ENCODE data around the gene AAGAB.

The AAGAB gene

GRCh38 chr15:67161881-67162280 is 92.6 kb downstream of the AAGAB start:
- DNase-seq (ENCODE audit: low read depth in 1 of 2, low spot score in 1 of 2): no peak
- TF ChIP-seq, protein P1, sequence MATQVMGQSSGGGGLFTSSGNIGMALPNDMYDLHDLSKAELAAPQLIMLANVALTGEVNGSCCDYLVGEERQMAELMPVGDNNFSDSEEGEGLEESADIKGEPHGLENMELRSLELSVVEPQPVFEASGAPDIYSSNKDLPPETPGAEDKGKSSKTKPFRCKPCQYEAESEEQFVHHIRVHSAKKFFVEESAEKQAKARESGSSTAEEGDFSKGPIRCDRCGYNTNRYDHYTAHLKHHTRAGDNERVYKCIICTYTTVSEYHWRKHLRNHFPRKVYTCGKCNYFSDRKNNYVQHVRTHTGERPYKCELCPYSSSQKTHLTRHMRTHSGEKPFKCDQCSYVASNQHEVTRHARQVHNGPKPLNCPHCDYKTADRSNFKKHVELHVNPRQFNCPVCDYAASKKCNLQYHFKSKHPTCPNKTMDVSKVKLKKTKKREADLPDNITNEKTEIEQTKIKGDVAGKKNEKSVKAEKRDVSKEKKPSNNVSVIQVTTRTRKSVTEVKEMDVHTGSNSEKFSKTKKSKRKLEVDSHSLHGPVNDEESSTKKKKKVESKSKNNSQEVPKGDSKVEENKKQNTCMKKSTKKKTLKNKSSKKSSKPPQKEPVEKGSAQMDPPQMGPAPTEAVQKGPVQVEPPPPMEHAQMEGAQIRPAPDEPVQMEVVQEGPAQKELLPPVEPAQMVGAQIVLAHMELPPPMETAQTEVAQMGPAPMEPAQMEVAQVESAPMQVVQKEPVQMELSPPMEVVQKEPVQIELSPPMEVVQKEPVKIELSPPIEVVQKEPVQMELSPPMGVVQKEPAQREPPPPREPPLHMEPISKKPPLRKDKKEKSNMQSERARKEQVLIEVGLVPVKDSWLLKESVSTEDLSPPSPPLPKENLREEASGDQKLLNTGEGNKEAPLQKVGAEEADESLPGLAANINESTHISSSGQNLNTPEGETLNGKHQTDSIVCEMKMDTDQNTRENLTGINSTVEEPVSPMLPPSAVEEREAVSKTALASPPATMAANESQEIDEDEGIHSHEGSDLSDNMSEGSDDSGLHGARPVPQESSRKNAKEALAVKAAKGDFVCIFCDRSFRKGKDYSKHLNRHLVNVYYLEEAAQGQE (IDR thresholded peaks at IDR 0.05; ENCODE audit: insufficient replicate concordance, low read depth): no peak
- TF ChIP-seq GABPA (IDR thresholded peaks at IDR 0.05; ENCODE audit: low read depth) (no peak), POLR2AphosphoS5 (IDR thresholded peaks at IDR 0.05; ENCODE audit: low read depth) (no peak), SPI1 (IDR thresholded peaks at IDR 0.05; ENCODE audit: borderline replicate concordance, low read depth) (no peak)
- TF ChIP-seq, protein P2, sequence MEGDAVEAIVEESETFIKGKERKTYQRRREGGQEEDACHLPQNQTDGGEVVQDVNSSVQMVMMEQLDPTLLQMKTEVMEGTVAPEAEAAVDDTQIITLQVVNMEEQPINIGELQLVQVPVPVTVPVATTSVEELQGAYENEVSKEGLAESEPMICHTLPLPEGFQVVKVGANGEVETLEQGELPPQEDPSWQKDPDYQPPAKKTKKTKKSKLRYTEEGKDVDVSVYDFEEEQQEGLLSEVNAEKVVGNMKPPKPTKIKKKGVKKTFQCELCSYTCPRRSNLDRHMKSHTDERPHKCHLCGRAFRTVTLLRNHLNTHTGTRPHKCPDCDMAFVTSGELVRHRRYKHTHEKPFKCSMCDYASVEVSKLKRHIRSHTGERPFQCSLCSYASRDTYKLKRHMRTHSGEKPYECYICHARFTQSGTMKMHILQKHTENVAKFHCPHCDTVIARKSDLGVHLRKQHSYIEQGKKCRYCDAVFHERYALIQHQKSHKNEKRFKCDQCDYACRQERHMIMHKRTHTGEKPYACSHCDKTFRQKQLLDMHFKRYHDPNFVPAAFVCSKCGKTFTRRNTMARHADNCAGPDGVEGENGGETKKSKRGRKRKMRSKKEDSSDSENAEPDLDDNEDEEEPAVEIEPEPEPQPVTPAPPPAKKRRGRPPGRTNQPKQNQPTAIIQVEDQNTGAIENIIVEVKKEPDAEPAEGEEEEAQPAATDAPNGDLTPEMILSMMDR (IDR thresholded peaks at IDR 0.05; ENCODE audit: insufficient read depth, low read length): no peak
- H3K4me3 ChIP-seq (replicated peaks; ENCODE audit: insufficient read depth, low read length): no peak overlapping the region
- H3K27me3 ChIP-seq (ENCODE audit: insufficient read depth, poor library complexity, severe bottlenecking): no peaks in the 10 kb centered on the region
- H3K27ac ChIP-seq (replicated peaks): no peak overlapping the region

GRCh38 chr15:67161412-67161811 is 93.0 kb downstream of the AAGAB start:
- no peak for TF ChIP-seq GABPA (IDR thresholded peaks at IDR 0.05; ENCODE audit: low read depth)
- peak; percentile 84 for TF ChIP-seq SPI1 (IDR thresholded peaks at IDR 0.05; ENCODE audit: borderline replicate concordance, low read depth)
- no peak for TF ChIP-seq POLR2AphosphoS5 (IDR thresholded peaks at IDR 0.05; ENCODE audit: low read depth)
- TF ChIP-seq, protein P1 (IDR thresholded peaks at IDR 0.05; ENCODE audit: insufficient replicate concordance, low read depth): no peak
- TF ChIP-seq, protein P2 (IDR thresholded peaks at IDR 0.05; ENCODE audit: insufficient read depth, low read length): no peak
- Histone ChIP-seq H3K27me3 (ENCODE audit: insufficient read depth, poor library complexity, severe bottlenecking) (no peaks in the 10 kb centered on the region), H3K27ac (replicated peaks) (no peak overlapping the region), H3K4me3 (replicated peaks; ENCODE audit: insufficient read depth, low read length) (no peak overlapping the region)
- peak in 1 of 2 experiments; percentile 17 for DNase-seq (ENCODE audit: low read depth in 1 of 2, low spot score in 1 of 2)

- TF ChIP-seq POLR2AphosphoS5 (IDR thresholded peaks at IDR 0.05; ENCODE audit: low read depth) (no peak), GABPA (IDR thresholded peaks at IDR 0.05; ENCODE audit: low read depth) (no peak), SPI1 (IDR thresholded peaks at IDR 0.05; ENCODE audit: borderline replicate concordance, low read depth) (no peak)
- TF ChIP-seq, protein P2 (IDR thresholded peaks at IDR 0.05; ENCODE audit: insufficient read depth, low read length): no peak
- TF ChIP-seq, protein P1 (IDR thresholded peaks at IDR 0.05; ENCODE audit: insufficient replicate concordance, low read depth): no peak
- no peak for DNase-seq (ENCODE audit: low read depth in 1 of 2, low spot score in 1 of 2)
- H3K27me3 ChIP-seq (ENCODE audit: insufficient read depth, poor library complexity, severe bottlenecking): no peaks in the 10 kb centered on the region
- H3K4me3 ChIP-seq (replicated peaks; ENCODE audit: insufficient read depth, low read length): no peak overlapping the region
- H3K27ac ChIP-seq (replicated peaks): no peak overlapping the region
These were observed 96.1 kb downstream of the AAGAB start for GRCh38 chr15:67158367-67158766.

All from HL-60 (cell line).